Measurements from ENCODE around the gene CALN1.

Gene CALN1

DNA sequence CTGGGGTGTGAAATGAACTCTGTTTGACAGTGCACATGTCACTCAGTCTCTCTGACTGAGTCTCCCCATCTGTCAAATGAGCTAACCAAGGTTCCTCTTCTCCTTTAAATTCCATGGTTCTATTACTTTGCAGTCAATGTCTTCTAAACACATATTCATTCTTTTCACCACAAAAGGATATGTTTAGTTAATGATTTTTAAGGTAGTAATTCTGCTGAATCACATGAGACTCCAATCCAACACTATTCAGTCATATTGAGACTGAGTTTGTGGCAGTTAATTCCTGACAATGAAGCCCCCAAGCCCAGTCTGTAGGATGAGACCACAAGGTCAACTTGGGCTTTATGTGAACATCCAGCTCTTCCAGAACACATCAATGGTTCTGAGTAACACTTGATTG is 85.3 kb downstream of the CALN1 start:
- in situ Hi-C loops (cut with MboI; ENCODE audit: low sequenced_read_pairs), result no loop called here

DNA sequence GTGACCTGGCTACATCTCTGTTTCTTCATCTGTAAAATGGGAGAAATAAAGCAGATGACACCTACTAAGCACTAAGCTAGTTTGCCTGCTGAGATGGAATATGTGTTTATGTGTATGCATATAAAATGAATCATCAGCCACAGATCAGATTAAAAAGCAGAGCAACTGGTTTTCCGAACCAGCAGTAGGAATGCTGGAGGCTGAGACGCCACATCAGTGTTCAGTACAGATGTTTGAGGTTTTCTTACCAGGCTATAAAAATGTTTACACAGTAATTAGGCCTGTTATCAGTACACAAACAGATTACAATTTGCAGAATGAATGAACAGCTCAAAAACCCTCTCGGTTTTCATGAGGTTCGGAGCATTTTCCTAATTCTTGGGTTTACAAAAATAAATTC is 85.8 kb downstream of the CALN1 start:
- in situ Hi-C loops (cut with MboI; ENCODE audit: low sequenced_read_pairs), result no loop called here

DNA sequence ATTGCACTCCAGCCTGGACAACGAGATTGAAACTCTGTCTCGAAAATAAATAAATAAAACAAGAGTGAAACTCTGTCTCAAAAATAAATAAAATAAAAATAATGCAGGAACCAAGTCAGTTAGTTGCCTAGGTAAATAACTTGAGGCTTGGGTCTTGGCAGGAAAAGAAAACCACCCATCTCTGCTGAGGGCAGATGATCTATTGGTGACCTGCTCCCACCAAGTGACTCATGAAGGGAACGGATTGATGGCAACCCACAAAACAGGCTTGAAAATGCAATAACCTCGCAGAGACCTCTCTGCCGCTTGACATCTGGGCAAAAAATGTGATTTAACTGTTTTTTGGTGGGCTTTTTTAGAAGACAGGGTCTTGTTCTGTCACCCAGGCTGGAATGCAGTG is 86.6 kb downstream of the CALN1 start:
- in situ Hi-C loops (cut with MboI; ENCODE audit: low sequenced_read_pairs), result no loop called here

DNA sequence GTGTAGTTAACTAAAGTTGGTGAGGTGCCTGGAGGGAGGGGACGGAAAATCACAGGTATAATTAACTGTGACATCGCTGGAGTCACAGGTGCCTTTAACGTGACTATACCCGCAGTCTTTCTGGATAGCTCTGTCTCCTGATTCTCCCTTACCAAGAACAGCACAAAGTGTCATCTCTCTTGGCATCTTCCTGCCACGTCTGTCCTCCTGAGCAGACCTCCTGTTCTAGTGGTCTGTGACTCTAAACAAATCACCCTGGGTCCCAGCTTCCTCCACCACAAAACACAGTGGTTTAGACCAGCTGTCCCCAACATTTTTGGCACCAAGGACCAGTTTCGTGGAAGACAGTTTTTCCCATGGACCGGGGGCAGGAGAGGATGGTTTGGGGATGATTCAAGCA is 90.5 kb downstream of the CALN1 start:
- in situ Hi-C loops (cut with MboI; ENCODE audit: low sequenced_read_pairs), result no loop called here

DNA sequence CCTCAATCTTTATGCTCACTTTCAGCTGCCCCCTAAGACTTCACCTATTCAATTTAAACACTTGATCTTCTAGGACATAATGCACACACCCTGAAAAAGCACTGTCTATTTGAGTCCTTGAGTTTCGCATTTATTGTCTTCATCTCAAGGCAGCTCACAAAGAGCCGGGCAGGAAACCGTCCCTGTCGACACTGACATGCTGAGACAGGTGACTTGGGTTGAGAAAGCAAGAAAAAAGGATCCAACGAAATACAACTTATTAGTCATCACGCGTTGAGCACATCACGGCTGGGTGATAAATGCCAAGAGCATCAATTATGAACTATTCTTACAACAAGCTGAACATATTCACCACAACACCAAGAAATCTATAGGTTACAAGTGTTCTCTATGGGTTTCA is 91.1 kb downstream of the CALN1 start:
- in situ Hi-C loops (cut with MboI; ENCODE audit: low sequenced_read_pairs), result no loop called here

DNA sequence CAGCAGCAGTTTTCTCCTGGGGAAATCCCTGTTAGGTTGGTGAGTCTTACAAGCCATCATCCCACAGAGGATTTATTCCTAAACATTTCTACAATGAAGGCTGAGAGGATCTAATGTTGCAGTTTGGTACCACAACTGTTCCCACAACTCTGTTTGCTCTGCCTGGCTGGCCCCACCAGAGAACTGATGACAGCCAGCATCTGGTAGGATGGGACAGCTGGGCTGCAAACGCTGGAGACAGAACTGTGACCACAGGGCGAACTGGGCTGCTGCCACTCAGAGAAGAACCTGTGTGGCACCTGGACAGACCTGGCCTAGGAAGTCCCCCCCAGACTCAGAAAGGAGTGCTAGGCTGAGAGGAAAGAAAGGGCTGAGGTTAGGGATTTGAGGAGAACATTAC is 94.8 kb downstream of the CALN1 start:
- in situ Hi-C loops (cut with MboI; ENCODE audit: low sequenced_read_pairs), result no loop called here

DNA sequence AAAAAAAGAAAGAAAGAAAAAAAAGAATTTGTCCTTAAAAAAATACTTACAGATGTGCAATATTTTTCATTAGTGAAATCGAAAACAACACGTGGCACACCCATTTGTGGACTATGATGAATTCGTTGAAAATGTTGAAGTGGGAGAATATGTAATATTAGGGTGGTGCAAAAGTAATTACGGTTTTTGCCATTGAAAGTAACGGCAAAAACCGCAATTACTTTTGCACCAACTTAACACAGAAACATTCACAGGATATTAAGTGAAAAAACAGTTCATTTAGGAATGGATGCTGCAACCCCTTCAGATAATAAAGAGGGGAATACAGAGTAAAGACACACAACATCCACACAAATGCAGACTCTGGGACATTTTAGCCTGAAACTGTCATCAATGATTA is 96.0 kb downstream of the CALN1 start:
- in situ Hi-C loops (cut with MboI; ENCODE audit: low sequenced_read_pairs), result no loop called here

DNA sequence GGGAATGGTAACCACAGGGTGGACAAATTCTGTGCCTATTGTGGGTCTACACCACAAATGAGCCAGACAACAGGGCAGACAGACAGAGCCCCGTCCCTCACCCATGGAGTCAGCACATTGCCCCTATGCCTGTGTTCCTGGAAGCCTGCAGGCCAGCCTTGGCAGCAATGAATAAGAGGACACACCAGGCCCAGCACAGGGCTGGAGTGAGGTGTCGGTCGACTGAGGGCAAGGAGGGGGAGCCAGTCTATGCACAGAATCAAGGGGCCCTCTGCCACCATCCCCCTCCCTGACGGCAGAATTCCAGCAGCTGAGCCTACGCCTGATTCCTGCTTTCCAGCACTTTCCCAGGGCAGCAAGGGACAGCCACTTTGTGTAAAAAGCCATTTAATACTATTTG is 98.2 kb downstream of the CALN1 start:
- in situ Hi-C loops (cut with MboI; ENCODE audit: low sequenced_read_pairs), result no loop called here

DNA sequence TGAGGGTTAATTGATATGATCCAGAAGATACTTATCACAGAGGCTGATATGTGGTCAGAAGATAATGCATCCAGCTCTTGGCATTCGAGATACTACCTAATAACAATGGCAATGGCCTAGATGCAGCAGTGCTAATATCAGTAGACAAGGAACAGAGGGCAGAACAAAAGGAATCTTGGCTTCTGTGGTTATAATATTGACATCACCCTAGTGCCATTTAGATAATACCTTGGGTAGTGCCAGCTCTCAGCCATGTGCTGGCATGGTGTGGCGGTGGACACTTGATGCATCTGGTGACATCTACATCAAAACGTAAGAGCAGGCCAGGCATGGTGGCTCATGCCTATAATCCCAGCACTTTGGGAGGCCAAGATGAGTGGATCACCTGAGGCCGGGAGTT is 101.8 kb downstream of the CALN1 start:
- in situ Hi-C loops (cut with MboI; ENCODE audit: low sequenced_read_pairs), result no loop called here

DNA sequence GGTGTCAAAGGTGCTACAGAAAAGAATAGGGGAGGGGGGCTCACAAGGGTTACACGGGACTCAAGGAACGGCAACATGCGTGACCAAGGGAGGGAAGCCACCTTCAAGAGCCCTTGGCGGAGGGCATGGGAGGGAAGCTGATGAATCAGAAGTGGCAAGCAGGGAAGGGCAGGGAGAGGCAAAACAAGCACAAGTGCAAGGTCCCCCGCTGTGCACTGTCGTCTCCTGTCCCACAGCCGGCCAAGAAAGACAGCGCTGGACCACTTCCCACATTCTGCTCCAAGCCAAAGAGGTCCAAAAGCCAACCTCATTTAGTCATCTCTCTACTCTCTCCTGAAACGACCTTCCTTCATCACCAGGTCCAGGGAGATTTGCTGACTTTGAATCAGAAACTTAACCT is 102.7 kb downstream of the CALN1 start:
- in situ Hi-C loops (cut with MboI; ENCODE audit: low sequenced_read_pairs), result no loop called here

DNA sequence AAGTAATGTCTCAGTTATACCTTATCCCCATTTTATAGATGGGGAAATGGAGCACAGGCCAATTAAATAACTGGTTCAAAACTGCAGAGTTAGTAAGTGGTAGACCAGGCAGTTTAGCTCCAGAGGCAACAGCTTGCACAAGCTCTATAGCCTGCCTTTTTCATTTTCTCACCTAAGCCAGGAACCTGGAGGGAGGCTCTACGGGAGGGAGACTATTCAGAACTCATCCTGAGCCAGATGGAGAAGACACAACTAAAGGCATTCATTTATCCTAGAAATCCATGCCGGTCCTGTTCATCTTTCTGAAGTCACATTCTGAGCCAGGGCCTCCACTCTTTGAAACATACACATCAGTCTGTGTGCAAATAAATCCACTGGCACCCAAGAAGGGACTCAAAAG is 103.2 kb downstream of the CALN1 start:
- in situ Hi-C loops (cut with MboI; ENCODE audit: low sequenced_read_pairs), result no loop called here

DNA sequence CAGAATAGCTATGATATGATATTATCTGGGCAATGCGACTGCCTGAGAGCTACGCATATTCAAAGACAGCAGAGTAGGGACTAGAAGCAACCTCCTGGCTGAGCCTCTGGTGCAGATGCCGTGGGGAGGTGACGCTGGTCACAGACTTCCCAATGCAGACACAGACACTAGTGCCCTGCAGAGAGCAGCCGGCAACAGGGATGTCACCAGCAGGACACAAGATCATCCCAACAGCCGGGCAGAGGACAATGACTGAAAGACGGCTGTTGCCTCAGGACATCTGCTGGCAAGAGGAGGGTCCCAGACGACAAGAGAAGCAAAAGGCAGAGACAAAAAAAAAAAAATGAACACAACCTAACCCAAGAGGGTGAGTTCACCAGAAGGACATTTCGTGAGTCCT is 104.6 kb downstream of the CALN1 start:
- in situ Hi-C loops (cut with MboI; ENCODE audit: low sequenced_read_pairs), result no loop called here

DNA sequence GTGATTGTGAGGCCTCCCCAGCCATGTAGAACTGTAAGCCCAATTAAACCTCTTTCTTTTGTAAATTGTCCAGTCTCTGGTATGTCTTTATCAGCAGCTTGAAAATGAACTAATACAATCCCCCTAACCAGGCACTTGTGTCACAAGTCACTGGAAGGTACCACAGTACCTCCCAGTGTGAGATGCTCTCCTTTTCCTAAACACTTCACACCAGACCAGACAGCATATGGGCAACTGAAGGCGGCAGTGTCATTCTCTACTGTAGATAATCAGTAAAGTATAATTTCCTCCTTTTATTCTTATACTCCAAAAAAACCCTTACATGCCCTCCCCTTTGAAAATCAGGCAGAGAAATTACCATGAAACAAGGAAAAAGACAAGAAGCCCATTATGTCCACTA is 113.2 kb downstream of the CALN1 start:
- in situ Hi-C loops (cut with MboI; ENCODE audit: low sequenced_read_pairs), result no loop called here

DNA sequence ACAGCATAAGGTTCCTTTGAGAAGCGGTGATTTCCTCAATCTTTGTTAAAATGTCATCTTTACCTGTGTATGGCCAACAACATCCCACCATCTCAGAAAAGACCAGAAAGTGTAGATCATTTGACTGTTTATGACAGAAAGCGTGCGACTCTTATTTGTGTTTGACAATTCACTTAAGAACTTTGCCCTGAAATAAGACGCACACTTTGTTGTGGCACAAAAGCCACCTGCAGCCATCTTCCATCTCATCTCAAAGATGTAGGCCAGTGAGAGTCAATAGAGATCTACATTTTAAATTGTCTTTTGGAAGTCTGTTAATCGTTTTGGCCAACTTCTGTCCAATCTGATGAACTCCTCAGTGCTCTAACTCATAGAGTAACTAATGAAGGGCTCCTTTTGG is 114.0 kb downstream of the CALN1 start:
- in situ Hi-C loops (cut with MboI; ENCODE audit: low sequenced_read_pairs), result no loop called here

DNA sequence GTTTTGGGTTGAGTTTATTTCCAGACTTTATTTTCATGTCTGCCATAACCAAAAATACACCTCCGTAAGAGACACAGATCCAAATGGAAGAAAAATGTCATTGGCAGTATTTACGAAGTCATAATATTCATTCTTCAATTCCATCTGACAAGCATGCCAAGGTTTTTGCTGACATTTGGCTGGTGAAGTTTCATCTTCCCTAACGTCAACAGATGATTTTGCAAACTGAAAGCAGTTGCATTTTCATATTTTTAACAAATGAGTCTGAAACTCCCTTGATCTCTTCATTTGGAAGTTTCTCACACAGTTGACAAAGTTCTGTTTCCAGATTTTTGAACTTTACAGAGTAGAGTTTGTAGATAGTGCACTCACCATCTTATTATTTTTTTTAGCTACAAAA is 114.5 kb downstream of the CALN1 start:
- in situ Hi-C loops (cut with MboI; ENCODE audit: low sequenced_read_pairs), result no loop called here

DNA sequence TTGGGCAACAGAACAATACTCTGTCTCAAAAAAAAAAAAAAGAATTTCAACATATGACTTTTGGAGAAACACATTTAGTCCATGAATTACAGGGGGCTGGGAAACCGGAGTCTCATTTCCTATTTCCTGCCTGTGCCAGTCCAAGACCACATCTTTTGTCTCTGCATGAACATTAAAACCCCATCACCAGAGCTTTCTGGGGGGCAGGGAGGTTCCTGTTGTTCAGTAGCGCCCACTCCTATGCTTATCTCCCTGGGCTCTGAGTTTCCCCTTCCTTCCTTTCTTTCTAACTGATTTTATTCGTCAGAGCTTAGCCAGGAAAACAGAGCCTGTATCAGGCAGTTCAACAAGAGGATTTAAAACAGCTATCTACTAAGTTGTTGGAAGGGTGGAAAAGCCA is 119.3 kb downstream of the CALN1 start:
- in situ Hi-C loops (cut with MboI; ENCODE audit: low sequenced_read_pairs), result no loop called here

DNA sequence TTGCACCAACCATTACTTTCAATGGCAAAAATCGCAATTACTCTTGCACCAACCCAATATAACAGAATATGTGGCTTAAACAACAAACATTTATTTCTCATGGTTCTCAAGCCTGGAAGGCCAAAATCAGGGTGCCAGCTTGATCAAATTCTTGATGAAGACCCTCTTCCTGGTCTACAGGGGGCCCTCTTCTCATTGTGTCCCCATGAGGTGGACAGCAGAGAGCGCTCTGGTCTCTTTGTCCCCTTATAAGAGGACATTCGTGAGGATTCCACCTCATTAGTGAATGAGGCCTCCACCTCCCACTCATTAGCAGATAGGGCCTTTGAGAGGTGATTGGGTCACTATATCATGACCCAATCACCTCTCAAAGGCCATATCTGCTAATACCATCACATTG is 120.0 kb downstream of the CALN1 start:
- in situ Hi-C loops (cut with MboI; ENCODE audit: low sequenced_read_pairs), result no loop called here

DNA sequence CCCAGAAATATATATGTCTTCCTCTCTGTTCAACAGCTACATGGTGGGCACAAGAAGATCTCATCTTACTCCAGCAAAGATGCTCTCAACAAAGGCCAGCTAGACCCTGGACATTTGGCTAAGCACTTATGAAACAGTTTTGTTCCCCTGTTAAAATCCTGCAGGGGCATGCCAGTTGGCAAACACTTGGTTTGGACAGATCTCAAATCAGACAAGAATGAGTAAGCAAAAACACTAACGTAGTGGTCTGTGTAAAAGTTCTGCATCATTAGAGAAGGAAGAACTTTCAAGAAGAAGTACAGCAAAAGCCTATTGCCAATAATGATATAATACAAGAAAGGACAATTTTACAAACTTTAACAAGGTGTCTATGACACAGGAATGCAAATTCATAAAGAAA is 125.6 kb downstream of the CALN1 start:
- in situ Hi-C loops (cut with MboI; ENCODE audit: low sequenced_read_pairs), result no loop called here

DNA sequence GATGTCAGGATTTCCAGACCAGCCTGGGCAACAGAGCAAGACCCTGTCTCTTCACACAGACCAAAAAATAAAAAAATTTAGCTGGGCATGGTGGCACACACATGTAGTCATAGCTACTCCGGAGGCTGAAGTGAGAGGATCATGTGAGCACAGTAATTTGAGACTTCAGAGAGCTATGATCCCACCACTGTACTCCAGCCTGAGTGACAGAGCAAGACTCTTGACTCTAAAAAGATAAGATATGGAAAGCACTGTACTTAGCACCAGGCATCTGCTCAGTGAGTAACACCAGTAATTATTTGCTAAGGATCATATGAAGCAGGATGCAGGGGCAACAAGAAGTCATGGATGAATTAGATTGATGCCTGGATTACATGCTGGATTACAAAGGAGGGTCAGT is 128.8 kb downstream of the CALN1 start:
- in situ Hi-C loops (cut with MboI; ENCODE audit: low sequenced_read_pairs), result no loop called here

DNA sequence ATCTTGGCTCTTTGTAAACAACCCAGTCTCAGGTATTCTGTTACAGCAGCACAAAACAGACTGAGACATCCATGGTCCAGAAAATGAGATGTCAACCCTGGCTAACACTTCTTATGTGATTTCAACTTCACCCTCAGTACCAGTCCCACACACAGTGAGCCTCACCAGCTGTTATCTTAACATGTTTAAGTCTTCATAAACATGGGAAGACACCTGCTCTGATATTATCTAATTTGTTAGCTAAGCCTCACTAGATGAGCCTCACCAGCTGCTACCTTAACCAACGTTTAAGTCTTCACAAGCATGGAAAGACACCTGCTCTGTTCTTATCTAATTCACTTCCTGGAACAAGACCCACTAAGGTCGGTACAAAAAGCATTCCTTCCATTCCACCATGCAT is 130.8 kb downstream of the CALN1 start:
- in situ Hi-C loops (cut with MboI; ENCODE audit: low sequenced_read_pairs), result no loop called here

DNA sequence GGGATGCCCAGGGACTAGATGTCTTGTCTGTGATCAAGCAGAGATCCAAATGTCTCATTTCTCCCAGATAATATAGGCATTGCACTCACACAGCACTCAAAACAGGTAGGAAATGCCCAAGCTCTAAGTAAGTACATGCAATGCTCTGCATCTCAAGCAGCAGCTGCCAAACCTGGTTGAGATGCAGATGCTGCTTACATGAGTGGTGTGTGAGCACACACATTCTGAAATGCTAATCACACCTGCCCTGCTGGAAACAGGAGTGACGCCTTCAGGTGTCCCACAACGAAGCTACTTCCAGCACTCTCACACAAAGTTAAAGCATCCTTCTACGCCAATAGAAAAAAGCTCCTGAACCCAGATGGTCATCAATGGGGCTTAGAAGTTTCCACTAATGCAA is 132.9 kb downstream of the CALN1 start:
- in situ Hi-C loops (cut with MboI; ENCODE audit: low sequenced_read_pairs), result no loop called here

DNA sequence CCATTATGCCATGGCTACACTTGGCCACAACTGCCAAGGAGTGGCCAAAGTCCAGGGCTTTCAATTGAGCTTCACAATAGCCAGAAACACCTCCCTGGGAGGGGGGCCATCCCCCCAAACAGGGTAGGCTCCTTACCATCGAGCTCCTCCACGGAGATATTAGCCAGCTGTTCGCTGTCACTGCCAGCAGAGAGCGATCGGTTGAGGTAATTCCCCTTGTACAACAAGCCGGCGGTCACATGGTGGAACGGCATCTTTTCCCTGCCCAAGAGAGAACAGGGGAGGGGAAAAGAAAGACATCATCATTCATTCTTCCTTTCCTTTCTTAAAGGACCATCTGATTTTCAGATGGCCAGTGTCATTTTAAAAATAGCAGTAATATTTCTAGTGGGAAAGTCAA is 133.6 kb downstream of the CALN1 start:
- in situ Hi-C loops (cut with MboI; ENCODE audit: low sequenced_read_pairs), result no loop called here

DNA sequence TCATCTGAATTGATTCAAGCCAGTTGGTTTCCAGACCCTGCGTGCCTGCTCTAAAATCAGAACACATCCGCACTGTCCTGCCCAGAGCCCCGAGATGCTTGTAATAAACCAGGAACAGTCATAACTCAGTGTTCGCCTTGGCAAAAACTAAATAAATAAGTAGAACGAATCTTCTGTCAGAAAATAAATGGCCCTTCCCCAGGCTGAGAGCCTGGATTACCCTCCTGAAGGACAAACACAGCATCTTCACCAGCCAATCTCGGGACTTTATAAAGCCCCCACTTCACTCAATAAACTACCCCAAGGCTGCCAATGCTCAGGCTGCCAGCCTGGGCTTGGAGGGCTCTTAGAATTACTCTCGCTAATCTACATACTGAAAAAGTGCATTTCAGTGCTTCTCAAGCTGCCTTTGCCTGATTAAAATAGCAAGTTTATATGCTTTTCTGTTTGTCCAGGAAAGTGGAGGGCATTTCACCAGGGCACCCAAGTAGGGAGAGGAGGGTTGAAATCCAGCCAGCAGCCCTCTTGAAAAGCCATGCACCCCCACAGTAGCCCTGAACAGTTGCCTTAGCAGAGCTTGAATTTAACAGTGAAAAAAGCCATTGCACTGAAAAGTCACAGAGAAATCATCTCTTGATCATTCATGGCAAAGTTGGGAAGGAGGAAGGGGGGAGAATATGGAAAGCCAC is 136.6 kb downstream of the CALN1 start:
- in situ Hi-C loops (cut with MboI; ENCODE audit: low sequenced_read_pairs), result no loop called here

DNA sequence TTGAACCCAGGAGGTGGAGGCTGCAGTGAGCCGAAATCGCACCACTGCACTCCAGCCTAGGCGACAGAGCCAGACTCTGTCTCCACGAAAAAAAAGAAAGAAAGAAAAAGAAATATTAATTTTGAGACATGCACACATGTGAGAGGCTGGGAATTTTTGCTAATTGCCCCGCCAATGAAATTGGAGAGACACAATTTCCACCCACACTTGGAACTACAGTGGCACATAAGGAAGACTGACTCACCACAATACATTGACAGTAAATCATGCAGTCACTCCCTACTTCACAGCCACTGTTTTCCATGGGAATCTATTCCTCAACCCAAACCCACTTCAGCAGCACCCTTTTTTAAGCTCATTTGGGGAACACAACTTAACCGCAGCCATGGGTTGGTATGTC is 139.7 kb downstream of the CALN1 start:
- in situ Hi-C loops (cut with MboI; ENCODE audit: low sequenced_read_pairs), result no loop called here

Data from HL-60/S4 treated with retinoic acid at 250 ng/mL for 4 days and 3 days (cell line).